Body of pancreas (tissue), 4 donors: ENCODE data around the gene JOSD1.

ENCODE experiments used
- POLR2A ChIP-seq, 3 donors: fragments of 450-650 bp; IDR thresholded peaks; one replicate each; pipeline ENCODE4 v1.6.1; 2016; ENCODE audit warnings: antibody characterized with exemption in 3 of 3, mild to moderate bottlenecking in 2 of 3
- TF ChIP-seq, protein P1 (sequence below), 7 experiments: fragments of 450-650 bp in 4 of 7; fragments of 200-600 bp in 3 of 7; sonication (generic) in 3 of 7; IDR thresholded peaks; one replicate each; pipeline ENCODE4 v1.5.1; 2016 to 2019; ENCODE audit warnings: antibody characterized with exemption in 7 of 7

DNA sequence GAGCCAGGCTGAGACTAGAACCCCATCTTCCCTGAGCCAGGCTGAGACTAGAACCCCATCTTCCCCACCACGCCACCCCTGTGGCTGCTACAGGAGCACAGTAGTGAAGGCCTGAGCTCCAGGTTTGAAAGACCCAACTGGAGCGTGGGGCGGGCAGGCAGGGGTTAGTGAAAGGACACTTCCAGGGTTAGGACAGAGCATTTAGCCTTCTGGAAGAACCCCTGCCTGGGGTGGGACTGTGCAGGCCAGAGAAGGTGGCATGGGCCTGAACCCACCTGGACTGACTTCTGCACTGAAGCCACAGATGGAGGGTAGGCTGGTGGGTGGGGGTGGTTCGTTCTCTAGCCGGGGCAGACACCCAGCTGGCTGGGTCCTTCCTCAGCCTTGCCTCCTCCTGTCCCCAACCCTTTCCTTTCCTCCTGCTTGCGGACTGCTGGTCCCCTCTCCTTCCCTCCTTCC lies 31.0 kb upstream of the JOSD1 start:
- TF ChIP-seq, protein P1, sequence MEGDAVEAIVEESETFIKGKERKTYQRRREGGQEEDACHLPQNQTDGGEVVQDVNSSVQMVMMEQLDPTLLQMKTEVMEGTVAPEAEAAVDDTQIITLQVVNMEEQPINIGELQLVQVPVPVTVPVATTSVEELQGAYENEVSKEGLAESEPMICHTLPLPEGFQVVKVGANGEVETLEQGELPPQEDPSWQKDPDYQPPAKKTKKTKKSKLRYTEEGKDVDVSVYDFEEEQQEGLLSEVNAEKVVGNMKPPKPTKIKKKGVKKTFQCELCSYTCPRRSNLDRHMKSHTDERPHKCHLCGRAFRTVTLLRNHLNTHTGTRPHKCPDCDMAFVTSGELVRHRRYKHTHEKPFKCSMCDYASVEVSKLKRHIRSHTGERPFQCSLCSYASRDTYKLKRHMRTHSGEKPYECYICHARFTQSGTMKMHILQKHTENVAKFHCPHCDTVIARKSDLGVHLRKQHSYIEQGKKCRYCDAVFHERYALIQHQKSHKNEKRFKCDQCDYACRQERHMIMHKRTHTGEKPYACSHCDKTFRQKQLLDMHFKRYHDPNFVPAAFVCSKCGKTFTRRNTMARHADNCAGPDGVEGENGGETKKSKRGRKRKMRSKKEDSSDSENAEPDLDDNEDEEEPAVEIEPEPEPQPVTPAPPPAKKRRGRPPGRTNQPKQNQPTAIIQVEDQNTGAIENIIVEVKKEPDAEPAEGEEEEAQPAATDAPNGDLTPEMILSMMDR (IDR thresholded peaks at IDR 0.05): no peak
- TF ChIP-seq POLR2A (IDR thresholded peaks at IDR 0.05): no peak
